Fibroblast of gingiva (primary cell): ENCODE results near the gene ZSCAN30.

Source experiments
- DNase-seq: peaks from one replicate; pipeline ENCODE4 v3.0.0-alpha.2; 2011; ENCODE audit warnings: low read depth

The ZSCAN30 gene

GRCh38 chr18:35290094-35290735, at the start of gene ZSCAN30:
Gene ZSCAN30 (minus strand): TSS chr18:35290229. CDS start chr18:35264352, 25,877 bp downstream.
- DNase-seq = peak; percentile 96

DNA sequence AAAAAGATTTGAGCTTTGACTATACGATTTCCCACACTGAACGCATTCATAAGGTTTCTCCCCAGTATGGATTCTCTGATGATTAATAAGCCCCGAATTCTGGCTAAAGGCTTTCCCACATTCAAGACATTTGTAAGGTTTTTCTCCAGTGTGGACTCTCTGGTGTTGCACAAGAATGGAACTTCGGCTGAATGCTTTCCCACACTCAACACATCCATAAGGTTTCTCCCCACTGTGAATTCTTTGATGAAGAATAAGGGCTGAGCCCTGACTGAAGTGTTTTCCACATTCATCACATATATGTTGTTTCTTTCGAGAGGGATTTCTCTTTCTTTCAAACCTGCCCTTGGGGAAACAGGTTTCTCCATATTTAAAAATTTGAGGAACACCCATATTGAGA, 47.3 kb upstream of the ZSCAN30 start:
- DNase-seq = no peak

DNA sequence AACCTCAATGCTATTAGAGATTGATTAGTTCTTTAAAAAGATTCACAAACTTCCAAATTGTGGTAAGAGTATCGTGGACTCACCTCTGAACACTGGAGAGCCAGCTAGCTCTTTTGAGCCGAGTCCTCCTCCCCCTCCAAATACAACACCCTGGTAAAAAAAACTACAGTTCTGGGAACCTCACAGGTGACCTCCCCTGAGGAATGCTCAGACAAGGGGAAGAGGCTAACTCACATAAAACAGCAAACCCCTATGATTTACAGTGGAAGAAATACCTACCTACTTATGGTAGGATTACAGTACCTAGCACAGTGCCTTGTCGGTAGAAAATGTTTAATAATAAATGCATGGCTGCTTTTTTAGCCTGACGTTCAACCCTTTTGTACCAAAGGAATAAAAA, 45.8 kb upstream of the ZSCAN30 start:
- DNase-seq = no peak

DNA sequence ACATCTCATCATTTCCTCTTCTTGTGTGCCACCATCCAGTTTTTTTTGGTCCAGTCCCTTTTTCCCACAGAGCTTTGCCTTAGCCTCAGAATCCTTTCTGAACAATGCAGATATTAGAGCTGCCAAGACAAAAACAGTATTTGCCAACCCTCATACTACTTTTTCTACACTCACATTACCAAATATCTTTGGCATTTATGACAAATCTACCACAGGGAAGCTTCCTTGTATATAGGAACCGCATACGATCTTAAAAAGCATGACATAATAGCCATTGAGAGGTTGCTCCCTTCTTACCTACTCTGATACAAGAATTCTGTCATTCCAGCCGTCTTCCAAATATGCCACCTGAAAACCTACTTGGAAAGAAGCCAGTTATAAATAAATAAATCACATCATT, 44.8 kb upstream of the ZSCAN30 start:
- DNase-seq = peak; percentile 40

DNA sequence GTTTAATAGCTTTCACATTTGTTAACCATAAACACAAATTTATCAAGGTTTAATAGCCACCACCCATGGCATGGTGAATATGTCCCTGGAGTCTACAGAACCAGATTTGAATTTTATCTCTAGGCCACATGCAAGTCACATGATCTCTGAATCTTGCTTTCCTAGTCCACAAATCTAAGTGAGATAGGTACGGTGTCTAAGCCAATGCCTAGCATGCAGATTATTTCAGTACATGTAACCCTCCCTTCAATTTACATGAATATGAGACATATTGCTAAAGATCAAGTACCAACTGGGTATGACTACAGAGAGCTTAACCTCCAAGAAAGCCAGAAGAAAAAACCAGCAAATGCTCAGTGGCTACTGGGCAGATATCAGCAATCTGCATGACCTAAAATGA, 44.2 kb upstream of the ZSCAN30 start:
- DNase-seq = no peak

- DNase-seq = no peak
Measured at GRCh38 chr18:35331367-35332087, 41.5 kb upstream of the ZSCAN30 start.

- no peak for DNase-seq
Measured at GRCh38 chr18:35328868-35329267, 38.8 kb upstream of the ZSCAN30 start.

- no peak for DNase-seq
Measured at GRCh38 chr18:35326695-35327387, 36.8 kb upstream of the ZSCAN30 start.

DNA sequence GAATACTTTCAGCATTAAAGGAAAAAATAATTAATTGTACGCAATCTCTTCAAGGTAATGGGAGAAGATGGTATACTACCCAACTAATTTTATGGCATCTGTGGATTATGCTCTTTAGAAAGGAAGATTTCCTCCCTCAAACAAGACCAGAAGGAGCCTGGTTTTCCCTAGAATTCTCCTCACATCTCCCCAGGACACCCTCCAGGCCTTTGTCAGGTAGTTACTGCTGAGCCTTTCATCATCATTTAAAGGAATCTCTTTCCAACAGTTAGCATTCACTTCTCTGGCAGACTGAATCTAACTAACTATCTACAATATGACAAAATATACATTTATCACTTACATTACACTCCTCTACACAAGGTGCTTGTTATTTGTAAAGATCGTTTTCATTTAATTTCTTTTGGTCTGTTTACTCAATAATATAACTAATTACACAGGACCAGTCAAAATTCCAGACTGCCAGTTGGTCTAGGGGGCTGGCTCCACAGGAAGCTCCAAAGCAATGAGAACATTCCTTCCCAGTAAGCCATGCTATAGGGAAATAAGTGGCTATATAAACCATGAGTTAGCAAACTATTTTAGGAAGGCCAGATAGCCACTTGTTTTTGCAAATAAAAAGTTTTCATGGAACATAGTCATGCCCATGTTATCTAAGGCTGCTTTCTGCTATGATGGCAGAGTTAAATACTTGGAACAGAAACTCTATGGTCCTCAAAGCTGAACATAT, 35.1 kb upstream of the ZSCAN30 start:
- no peak for DNase-seq

- DNase-seq = no peak
Measured at GRCh38 chr18:35322486-35323458, 32.7 kb upstream of the ZSCAN30 start.

DNA sequence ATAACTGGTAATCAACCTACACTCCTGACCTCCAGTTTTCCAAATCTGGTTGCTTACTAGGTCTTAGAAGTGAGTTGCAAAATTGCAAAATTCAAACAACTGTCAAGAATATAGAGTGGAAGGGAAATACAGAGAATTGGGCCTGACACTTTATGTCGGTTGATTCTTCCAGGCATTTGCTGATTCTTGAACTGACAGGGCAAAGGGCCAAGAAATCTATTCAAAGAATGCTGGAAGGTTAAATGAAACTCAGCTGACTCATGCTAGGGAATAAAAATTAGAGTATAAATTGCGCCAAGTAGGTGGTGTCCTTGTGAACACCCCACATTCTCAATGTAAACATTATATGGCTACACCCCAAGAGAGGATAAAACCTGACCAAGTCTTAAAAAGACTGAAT, 21.5 kb upstream of the ZSCAN30 start:
- peak; percentile 6 for DNase-seq

- DNase-seq = no peak
Measured at GRCh38 chr18:35306588-35307250, 16.7 kb upstream of the ZSCAN30 start.

- DNase-seq = no peak
Measured at GRCh38 chr18:35303610-35304009, 13.6 kb upstream of the ZSCAN30 start.

GRCh38 chr18:35296060-35296459, 6.0 kb upstream of the ZSCAN30 start:
- DNase-seq = no peak

DNA sequence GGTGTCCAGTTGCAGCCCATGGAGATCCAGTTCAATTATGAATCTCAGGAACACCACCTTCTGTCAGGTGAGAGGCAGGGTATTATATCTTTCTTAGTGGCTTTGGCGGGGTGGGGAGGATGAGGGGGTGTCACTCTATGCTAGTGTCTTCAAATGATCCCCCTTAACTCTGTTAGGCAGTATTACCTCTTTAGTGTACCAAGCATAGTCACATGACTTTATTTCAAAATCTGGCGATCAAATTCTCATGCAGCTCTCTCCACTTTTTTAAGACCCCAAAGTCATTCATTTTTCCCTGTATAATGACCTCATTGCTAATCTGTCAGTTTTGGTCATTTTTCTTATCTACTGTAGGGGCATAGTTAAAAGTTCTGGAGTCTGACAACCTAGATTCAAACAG, 1.1 kb upstream of the ZSCAN30 start:
- DNase-seq = no peak

- no peak for DNase-seq
Measured at GRCh38 chr18:35289727-35290093, 319 bp downstream of the ZSCAN30 start.

DNA sequence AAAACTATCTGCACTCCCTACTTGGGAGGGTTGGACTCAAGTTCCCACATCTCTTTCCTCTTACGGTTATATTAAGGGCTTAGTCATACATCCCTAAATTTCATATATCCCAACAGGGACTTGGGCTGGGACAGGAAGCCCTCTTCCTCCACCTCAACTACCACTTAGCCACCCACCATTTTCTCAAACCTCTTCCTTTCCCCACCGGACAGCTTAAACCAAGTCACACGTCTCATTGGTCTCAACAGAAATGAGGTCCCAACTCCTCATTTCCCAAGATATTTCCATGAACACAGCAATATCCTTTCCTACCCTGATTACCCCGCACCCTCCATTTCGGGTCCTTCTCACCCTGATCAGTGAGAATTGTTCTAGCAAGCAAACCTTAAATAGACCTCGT, 736 bp downstream of the ZSCAN30 start:
- DNase-seq = peak; percentile 26

- DNase-seq = no peak
Measured at GRCh38 chr18:35284841-35285240, 5.2 kb downstream of the ZSCAN30 start.

GRCh38 chr18:35283923-35284794, 5.9 kb downstream of the ZSCAN30 start:
- no peak for DNase-seq

GRCh38 chr18:35282353-35282752, 7.7 kb downstream of the ZSCAN30 start:
- DNase-seq = peak; percentile 76
